Stimulated activated CD8-positive, alpha-beta memory T cell treated with anti-CD3 and anti-CD28 coated beads, Interleukin-4, amount 100 ng/mL, for 4 hours (primary cell): ENCODE measurements around the gene SYT15.
"Not testable (repeated sequence)": the region's sequence is repeated elsewhere in the genome, so short reads cannot be mapped to it uniquely, and the experiment has no call there.

Experiments
- DNase-seq, 2 donors: peaks; one replicate each; pipeline ENCODE4 v3.0.0-alpha.2; 2020; ENCODE audit warnings: low read depth in 2 of 2, low spot score in 1 of 2

The SYT15 gene

DNA sequence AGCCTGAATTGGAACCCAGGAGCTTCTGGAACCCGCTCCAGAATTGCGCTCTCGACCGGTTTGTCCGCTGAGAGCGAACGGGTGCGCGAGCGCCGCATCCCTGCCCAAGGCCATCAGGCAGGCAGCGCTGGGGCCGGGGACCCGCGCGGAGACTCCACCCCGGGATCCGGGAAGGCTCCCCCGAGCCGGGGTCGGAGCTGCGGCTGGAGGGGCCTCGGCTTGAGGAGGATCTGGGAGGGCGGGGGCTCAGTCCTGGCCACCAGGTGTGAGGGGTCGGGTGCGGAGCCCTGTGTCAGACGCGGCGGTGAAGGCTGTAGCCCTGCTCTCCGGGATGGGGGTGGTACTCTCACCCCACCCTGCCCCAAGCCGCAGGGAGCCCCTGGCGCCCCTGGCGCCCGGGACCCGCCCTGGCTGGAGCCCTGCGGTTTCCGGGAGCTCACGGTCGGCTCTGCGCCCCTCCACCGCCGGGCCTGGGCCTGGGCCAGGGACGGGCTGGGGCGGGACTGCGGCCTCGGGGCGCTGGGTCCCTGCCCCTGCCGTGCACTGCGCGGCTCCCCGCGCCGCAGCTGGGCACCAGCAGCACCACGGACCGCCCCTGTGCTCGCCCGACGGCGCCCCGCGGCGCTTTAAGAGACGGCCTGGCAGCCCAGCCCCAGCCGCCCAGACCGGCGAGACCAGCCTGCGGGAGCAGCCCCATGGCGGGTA is at the start of gene SYT15:
Gene SYT15 (plus strand): TSS at position 655 of the 705 bp plus-strand sequence. CDS start 41 bp downstream, at position 696.
- not testable (repeated sequence) for DNase-seq

DNA sequence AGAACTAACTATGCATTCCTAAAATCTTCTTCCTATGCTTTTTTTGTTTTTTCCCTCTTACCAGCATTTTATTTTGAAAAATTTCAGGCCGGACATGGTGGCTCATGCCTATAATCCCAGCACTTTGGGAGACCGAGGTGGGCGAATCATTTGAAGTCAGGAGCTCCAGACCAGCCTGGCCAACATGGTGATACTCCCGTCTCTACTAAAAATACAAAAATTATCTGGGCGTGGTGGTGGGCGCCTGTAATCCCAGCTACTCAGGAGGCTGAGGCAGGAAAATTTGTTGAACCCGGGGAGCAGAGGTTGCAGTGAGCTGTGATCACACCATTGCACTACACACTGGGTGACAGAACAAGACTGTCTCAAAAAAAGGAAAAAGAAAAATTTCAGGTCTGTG is 49.2 kb upstream of the SYT15 start:
- not testable (repeated sequence) for DNase-seq

DNA sequence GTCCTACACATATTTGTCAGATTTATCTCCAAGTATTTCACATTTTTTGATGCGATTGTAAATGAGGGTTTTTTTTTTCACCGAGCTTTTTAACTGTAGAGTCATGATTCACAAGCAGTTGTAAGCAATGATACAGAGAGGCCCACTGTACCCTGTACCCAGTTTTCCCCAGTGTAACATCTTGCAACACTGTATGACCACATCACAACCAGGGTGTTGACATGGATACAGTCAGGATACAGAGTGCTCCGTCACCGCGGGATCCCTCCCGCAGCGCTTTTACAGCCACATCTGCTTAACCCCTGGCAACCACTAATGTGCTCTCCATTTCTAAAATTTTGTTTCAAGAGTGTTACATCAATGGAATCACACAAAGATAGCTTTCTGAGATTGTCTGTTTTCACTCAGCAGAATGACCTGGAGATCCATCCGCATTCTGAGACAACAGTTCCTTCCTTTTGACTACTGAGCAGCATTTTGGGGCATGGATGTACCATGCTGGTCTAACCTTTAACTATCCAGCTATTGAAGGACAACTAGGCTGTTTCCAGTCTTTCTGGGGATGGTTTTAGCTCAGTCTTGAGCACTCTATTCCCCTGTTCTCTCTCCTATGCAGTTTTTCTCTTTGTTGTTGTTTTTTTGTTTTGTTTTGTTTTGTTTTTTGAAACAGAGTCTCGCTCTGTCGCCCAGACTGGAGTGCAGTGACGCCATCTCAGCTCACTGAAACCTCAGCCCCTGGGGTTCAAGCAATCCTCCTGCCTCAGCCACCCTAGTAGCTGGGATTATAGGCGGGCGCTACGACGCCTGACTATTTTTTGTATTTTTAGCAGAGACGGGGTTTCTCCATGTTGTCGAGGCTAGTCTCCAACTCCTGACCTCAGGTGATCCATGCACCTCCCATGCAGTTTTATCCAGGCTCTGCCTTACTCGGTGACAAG is 48.4 kb upstream of the SYT15 start:
- no peak for DNase-seq

DNA sequence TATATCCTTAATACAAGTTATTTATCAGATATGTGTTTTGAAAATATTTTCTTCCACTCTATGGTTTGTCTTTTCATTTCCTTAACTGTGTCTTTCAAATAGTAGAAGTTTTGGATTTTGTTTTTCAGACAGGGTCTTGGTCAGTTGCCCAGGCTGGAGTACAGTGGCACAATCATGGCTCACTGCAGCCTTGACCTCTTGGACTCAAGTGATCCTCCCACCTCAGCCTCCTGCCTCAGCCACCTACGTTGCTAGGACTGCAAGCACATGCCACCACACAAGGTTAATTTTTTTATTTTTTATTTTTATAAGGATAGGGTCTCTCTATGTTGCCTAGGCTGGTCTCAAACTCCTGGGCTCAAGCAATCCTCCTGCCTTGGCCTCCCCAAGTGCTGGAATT is 46.7 kb upstream of the SYT15 start:
- DNase-seq = not testable (repeated sequence)

DNA sequence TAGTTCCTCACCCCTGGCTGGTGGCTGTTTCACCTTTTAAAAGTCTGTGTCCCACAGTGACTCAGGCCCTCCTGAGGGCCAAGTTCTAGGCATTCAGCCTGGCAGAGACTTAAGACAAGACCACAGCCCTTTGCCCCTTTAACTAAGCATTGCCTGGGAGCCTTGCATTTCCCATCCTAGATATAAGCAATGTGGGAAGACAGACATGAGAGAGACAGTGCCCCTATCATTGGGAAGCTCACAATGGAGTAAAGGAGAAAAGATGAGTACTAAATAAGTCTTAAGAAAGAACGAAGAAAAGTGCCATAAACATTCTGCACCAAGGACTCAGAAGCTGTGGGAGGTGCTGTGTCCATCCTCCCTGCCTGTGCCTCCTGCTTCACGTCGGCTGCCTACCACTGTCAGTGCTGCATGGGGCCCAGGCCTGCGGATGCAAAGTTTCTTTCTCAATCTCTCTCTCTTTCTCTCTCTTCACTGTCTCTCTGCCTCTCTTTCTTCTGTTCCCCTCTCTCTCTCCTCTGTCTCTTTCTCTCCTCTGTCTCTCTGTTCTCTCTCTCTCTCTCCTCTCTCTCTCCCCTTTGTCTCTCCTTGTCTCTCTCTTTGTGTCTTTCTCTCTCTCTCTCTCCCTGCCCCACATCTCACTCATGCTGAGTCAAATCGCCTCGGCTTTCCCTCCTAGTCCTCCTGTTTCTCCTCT is 44.0 kb upstream of the SYT15 start:
- no peak for DNase-seq

DNA sequence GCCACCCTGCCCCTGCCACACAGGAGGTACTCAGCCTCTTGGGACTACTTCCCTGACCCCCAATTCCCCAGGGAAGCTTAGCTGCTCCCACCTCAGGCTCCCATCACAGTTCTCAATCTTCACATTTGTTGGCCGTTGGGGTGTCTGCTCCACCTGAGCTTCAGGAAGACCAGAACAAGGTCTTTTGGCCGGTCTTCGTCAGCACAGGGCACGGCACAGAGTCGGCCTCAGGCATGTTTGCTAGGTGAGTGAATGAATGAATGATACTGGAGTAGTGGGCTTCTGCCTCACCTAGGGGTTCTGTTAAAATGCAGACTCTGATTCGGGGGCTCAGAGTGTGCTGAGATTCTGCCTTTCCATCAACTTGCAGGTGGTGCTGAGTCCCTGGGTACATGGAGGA is 42.8 kb upstream of the SYT15 start:
- no peak for DNase-seq

DNA sequence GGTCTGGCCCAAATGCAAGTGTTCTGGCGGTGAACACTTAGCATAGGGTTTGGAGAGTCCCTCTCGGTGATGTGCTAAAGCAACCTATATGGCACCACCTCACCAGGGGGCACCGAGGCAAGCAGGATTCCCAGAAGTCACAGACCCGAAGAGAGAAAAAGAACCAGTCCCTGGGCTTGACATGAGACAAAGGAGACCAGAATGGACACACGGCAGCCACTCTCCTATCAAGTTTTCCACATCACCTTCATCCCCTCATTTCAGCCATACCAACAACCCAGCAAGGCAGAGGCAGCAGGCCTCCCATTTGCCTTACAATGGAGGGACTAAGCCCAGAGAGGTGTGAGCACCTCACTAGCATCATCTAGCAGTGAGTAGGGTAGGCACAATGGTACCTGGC is 42.1 kb upstream of the SYT15 start:
- DNase-seq = no peak

DNA sequence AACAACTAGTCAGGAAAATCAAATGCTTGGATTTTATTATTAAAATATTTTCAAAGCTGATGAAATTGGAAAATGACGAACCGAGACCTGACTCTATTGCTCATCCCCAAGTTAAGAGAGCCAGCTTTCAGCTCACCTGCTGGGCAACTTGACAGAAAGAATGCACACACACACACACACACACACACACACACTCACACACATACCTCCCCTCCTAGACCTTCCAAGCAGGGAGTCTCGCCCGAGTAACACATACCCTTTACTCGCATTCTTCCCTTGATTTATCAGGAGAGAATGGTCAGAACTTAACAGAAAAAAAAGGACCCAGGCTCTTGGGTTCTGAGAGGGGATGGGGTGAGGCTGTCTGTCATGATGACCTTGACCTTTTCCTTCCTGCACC is 41.6 kb upstream of the SYT15 start:
- DNase-seq = no peak

DNA sequence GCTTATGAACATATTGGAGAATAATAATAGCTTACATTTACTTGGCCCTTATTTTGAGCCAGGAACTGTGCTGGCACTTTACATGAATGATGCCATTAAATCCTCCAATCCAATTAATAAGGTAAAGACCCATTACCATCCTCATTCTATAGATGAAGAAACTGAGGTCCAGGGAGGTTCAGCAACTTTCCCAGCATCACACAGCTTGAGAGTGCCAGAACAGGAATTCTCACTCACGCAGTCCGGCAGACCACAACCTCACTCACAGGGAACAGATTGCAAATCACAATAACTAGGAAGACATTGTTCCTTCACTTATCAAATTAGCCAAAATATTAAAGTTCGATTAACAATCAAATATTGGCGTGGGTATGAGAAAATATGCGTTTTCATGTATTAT is 40.8 kb upstream of the SYT15 start:
- no peak for DNase-seq

DNA sequence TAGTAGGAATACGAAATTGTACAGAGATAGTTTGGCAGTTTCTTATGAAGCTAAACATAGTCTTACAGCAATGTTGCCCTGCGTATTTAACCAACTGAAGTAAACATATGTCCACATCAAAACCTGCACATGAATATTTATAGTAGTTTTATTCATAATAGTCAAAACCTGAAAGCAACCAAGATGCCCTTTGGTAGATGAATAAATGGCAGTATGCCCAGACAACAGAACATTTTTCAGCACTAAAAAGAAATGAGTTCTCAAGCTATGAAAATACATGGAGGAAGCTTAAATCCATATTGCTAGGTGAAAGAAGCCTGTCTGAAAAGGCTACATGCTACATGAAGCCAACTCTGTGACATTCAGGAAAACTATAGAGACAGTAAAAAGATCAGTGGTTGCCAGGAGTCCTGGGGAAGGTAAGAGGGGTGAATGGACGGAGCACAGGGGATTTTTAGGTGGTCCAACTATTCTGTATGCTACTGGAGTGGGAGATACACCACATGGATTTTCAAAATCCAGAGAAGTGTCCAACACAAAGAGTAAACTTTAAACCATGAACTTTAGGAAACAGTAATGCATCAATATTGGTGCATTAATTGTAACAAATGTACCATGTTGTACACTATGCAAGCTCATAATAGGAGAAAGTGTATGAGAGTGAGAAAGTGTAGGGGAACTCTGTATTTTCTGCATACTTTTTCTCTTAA is 40.1 kb upstream of the SYT15 start:
- no peak for DNase-seq

DNA sequence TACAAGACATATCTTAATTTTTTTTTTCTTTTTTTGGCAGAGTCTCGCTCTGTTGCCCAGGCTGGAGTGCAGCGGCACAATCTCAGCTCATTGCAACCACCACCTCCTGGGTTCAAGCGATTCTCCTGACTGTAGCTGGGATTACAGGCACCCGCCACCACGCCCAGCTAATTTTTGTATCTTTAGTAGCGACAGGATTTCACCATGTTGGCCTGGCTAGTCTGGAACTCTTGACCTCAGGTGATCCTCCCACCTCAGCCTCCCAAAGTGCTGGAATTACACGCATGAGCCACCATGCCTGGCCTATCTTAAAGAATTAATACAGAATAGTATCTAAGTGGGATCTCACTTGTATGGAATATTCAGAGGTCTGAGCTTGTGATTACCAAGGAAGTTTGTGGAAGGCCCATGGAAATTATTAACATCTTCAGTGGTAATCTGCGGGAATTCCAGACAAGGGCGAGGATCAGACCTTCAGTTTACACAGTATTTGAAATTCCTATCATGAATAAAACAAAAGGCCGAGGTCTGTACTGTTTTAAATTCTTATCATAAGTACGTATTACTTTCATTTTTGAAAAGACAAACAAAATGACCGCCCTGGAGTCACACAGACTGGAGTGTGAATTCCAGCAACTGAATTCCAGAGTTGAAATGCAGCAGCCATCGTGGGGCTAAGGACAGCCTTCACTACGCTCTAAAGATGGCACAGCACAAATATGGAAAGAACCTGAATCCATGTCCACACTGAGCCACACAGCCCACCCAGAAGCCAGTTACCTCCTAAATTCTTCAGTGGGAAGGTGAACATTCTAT is 39.1 kb upstream of the SYT15 start:
- no peak for DNase-seq

DNA sequence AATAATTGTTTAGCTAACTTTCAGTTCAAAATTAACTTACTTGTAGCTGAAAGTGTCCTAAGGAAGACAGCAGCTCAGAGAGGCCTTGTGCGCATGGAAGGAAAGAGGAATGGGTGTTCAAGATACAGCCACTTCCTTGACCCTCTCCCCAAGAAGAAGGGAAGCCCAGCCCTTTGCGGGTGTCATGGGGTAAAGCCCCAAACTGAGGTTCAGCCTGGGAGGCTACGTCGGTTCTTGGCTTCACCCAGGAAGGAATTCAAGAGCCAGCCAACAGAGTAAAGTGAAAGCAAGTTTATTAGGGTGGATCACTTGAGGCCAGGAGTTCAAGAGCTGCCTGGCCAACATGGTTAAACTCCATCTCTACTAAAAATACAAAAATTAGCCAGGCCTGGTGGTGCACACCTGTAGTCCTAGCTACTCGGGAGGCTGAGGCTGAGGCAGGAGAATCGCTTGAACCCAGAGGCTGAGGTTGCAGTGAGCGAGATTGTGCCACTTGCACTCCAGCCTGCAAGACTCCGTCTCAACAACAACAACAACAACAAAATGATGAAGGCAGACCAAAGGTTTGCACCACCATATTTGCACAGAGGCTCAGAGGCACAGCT is 38.4 kb upstream of the SYT15 start:
- no peak for DNase-seq

DNA sequence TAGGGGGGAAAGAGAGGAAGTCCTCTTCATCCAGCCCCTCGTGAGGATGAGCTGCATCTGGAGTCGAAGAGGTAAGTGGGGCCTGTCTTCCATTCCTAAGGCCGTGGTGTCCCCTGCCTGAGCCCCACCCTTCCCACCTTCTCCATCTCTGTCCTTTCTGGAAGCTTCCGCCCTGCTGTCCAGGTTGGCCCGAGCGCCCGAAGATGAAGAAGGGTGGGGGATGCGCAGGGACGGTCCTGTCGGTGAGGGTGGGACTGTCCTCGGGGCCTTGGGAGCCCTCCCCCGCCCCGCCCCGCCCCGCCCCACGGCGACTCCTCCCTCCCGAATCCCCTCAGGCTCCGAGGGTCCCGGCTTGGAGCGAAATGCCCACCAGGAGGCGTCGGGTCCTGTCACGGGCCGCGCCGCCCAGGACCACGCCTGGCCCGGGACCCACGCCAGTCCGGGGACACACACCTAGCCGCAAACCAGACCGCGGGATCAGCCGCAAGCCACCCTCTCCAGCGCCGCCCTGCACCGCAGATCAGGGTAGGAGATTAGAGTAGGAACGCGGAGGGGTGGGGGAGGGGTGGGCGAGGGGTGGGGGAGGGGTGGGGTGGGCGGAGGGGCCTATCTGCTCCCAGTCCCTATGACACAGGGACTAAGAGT is 37.8 kb upstream of the SYT15 start:
- no peak for DNase-seq

DNA sequence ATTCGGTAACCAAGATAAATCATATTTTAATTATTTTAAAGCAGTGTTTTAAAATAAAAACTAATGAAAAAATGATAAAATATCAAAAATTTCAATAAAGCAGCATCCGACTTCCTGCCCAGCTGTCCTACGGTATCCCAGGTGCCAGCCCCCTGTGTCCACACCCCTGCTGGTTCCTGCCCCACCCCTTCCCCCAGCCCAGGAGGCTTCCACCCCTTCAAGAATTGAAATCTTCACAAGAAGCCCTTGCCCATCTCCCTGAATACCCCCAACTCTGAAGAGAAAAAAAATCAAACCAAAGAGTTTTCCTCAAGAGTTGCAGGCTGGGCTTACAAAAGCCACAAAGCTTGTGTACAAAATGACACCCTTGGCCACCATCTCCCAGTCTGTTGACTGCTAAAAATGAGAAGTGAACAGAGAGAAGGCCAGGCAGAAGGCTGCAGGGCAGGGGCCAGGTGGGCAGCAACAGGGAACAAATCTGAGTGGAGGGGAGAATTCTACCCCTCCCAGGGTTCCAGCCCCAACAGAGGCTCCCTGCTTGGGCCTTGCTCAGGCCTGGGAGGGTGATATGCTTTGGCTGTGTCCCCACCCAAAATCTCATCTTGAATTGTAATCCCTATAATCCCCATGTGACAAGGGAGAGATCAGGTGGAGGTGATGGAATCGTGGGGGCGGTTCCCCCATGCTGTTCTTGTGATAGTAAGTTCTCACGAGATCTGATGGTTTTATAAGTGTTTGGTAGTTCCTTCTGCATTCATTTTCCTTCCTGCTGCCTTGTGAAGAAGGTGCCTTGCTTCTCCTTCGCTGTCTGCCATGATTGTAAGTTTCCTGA is 37.0 kb upstream of the SYT15 start:
- DNase-seq = no peak

DNA sequence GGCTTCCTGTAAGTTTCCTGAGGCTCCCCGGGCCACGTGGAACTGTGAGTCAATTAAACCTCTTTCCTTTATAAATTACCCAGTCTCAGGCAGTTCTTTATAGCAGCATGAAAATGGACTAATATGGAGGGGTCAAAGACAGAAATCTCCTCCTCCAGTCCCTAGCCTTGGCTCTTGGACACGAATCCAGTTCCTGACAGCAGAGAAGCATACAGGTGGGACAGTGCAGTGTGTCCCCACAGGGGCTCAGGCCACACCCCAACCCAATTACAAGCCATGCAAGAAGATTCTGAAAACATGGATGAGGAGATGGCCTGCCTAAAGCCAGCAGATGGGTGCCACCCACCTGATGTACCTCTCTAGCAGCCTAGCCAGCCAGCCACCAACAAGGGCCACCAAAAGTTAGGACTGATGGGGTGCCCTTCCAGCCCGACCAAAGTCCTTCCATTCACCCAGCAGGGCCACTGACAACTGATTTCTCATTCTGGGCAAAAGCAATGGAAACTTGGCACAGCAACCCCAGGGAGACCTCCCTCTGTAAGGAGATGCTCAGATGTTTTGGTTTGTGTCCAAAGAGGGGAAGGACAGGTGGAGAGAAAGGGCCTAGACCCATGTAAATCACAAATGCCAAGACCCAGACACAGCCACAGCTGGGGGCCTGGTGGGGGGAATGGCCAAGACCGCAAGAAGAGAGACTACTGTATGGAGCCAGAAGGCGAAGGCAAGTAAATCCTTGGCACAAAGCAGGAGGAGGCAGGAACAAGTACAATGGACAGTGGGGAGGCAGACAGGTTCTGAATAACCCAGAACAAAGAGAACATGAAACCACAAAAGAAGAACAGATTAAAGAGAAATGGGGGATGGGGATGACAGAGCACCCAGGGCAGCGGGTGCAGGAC is 36.1 kb upstream of the SYT15 start:
- no peak for DNase-seq

DNA sequence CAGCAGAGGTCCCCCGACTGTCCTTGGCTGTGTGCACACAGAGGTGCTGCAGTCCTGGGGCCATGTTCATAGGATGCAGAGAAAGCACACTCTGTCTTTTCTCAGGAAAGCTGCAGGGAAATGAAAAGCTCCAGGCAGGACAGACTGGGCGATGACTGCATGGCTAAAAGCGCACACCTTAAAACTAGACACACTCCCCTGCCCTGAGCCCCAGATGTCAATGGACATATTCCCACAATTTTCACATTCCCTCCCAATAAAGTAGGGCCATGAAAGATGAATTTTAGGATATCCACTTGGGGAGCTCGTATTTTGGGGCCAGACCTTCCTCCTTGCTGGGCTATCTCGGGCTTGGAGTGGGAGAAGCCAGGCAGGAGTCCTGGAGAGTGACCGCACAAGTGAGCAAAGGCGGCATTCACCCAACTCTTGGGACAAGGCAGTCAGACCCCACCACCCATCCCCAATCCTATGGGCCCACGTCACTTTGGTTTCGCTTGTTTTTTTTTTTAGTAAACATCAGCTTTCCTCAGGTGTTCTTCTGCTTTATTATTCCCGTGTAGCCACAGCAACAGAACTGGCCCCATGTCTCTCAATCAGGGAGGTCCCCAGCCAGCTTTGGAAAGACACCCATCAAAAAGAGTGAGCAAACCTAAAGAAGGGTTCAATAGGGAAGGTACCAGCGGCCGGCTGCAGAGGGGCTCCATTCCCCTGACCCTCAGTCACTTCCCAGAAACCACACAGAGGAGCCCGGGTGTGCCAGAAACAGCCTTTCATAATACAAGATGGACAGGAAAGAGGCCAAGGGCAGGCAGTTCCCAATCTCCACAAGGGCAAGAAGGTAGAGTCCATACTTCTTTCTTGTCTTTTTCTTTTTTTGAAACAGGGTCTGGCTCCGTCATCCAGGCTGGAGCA is 35.2 kb upstream of the SYT15 start:
- no peak for DNase-seq
